HEK293T (cell line): ENCODE measurements around the gene ANKRD66.

ENCODE experiments used
- ARNT ChIP-seq: fragments of 450-650 bp; IDR thresholded peaks from 2 replicates; pipeline ENCODE4 v1.6.1; 2017; ENCODE audit warnings: mild to moderate bottlenecking
- BHLHE40 ChIP-seq: fragments of 450-650 bp; IDR thresholded peaks from 2 replicates; pipeline ENCODE4 v1.6.1; 2016; ENCODE audit warnings: mild to moderate bottlenecking, moderate library complexity, borderline replicate concordance
- CTBP1 ChIP-seq: fragments of 450-650 bp; IDR thresholded peaks from 2 replicates; pipeline ENCODE4 v1.6.1; 2016; ENCODE audit warnings: borderline replicate concordance
- ELF4 ChIP-seq: fragments of 450-650 bp; IDR thresholded peaks from 2 replicates; pipeline ENCODE4 v1.6.1; 2017; ENCODE audit warnings: antibody characterized with exemption
- FOXK2 ChIP-seq: fragments of 450-650 bp; IDR thresholded peaks from 2 replicates; pipeline ENCODE4 v1.6.1; 2016; ENCODE audit warnings: mild to moderate bottlenecking
- HDGF ChIP-seq: fragments of 450-650 bp; IDR thresholded peaks from 2 replicates; pipeline ENCODE4 v1.6.1; 2017; ENCODE audit warnings: antibody characterized with exemption, borderline replicate concordance
- L3MBTL2 ChIP-seq: fragments of 450-650 bp; conservative IDR thresholded peaks from 2 replicates; pipeline ENCODE4 v1.6.1; 2016; ENCODE audit warnings: mild to moderate bottlenecking
- LEF1 ChIP-seq: fragments of 450-650 bp; IDR thresholded peaks from 2 replicates; pipeline ENCODE4 v1.6.1; 2017; ENCODE audit warnings: mild to moderate bottlenecking, borderline replicate concordance
- NFRKB ChIP-seq: fragments of 450-650 bp; IDR thresholded peaks from 2 replicates; pipeline ENCODE4 v1.6.1; 2016; ENCODE audit warnings: mild to moderate bottlenecking, moderate library complexity
- SP1 ChIP-seq: fragments of 450-650 bp; IDR thresholded peaks from 2 replicates; pipeline ENCODE4 v1.6.1; 2017
- SUZ12 ChIP-seq: fragments of 450-650 bp; IDR thresholded peaks from 2 replicates; pipeline ENCODE4 v1.6.1; 2016; ENCODE audit warnings: mild to moderate bottlenecking
- TARDBP ChIP-seq: fragments of 450-650 bp; IDR thresholded peaks from 2 replicates; pipeline ENCODE4 v1.6.1; 2016
- ZNF384 ChIP-seq: fragments of 450-650 bp; IDR thresholded peaks from 2 replicates; pipeline ENCODE4 v1.6.1; 2016

- TF ChIP-seq TARDBP (no peak), LEF1 (no peak), CTBP1 (no peak), SUZ12 (no peak), ELF4 (no peak), BHLHE40 (no peak), SP1 (no peak), HDGF (no peak), L3MBTL2 (no peak), ARNT (no peak), NFRKB (no peak), FOXK2 (no peak), ZNF384 (no peak)
Observed at GRCh38 chr6:46741910-46742309, 4.8 kb upstream of the ANKRD66 start.
